Activated naive CD4-positive, alpha-beta T cell treated with anti-CD3 and anti-CD28 coated beads, Interleukin-2, amount 10 ng/mL, durations not matched to agents 7 days and 5 days (primary cell): ENCODE data around the gene BTBD6.
"Not testable (repeated sequence)": the region's sequence is repeated elsewhere in the genome, so short reads cannot be mapped to it uniquely, and the experiment has no call there.

ENCODE experiments used
- CTCF ChIA-PET: fragments of 350-600 bp; sonication (Branson Sonifier 250); formaldehyde crosslinking; loops from one replicate; lab custom pipeline; 2021; ENCODE audit warnings: antibody characterized with exemption; lab: Charles Lee
- DNase-seq: peaks from one replicate; pipeline ENCODE4 v3.0.0-alpha.2; 2020
- H3K27ac Mint-ChIP-seq: one replicate; pipeline ENCODE4 v1.8.0; 2021; ENCODE audit warnings: mild to moderate bottlenecking, moderate library complexity, mixed read lengths
- H3K27me3 Mint-ChIP-seq: one replicate; pipeline ENCODE4 v1.8.0; 2021; ENCODE audit warnings: mild to moderate bottlenecking, mixed read lengths
- H3K36me3 Mint-ChIP-seq: one replicate; pipeline ENCODE4 v1.8.0; 2021; ENCODE audit warnings: mixed read lengths
- H3K4me1 Mint-ChIP-seq: one replicate; pipeline ENCODE4 v1.8.0; 2021; ENCODE audit warnings: mixed read lengths
- H3K4me3 Mint-ChIP-seq: one replicate; pipeline ENCODE4 v1.8.0; 2021; ENCODE audit warnings: mild to moderate bottlenecking, moderate library complexity, mixed read lengths
- H3K9me3 Mint-ChIP-seq: one replicate; pipeline ENCODE4 v1.8.0; 2021; ENCODE audit warnings: mixed read lengths

The BTBD6 gene

GRCh38 chr14:105256292-105256960, 8.1 kb downstream of the BTBD6 start:
- Mint-ChIP-seq H3K36me3 (peaks cover 10% of the 10 kb centered on the region), H3K4me3 (no peak overlapping the region), H3K9me3 (no peaks in the 10 kb centered on the region), H3K27ac (no peak overlapping the region), H3K27me3 (no peaks in the 10 kb centered on the region), H3K4me1 (peaks cover 17% of the 10 kb centered on the region)
- DNase-seq = no peak
- CTCF ChIA-PET = no interaction called here

- no peak overlapping the region for H3K4me3 Mint-ChIP-seq
- H3K9me3 Mint-ChIP-seq = no peaks in the 10 kb centered on the region
- H3K27ac Mint-ChIP-seq = peak overlapping the region; percentile 77
- peaks cover 4% of the 10 kb centered on the region for H3K36me3 Mint-ChIP-seq
- H3K4me1 Mint-ChIP-seq = peaks cover 14% of the 10 kb centered on the region
- DNase-seq = peak; percentile 71
- CTCF ChIA-PET = no interaction called here
- no peaks in the 10 kb centered on the region for H3K27me3 Mint-ChIP-seq
These were observed 9.1 kb downstream of the BTBD6 start for GRCh38 chr14:105257464-105257863.

- no peaks in the 10 kb centered on the region for H3K9me3 Mint-ChIP-seq
- no peak overlapping the region for H3K4me3 Mint-ChIP-seq
- H3K36me3 Mint-ChIP-seq = peaks cover 2% of the 10 kb centered on the region
- DNase-seq = no peak
- CTCF ChIA-PET = no interaction called here
- H3K27me3 Mint-ChIP-seq = no peaks in the 10 kb centered on the region
- H3K4me1 Mint-ChIP-seq = peaks cover 14% of the 10 kb centered on the region
- no peak overlapping the region for H3K27ac Mint-ChIP-seq
These were observed 10.5 kb downstream of the BTBD6 start for GRCh38 chr14:105258846-105259245.

- H3K27me3 Mint-ChIP-seq = no peaks in the 10 kb centered on the region
- DNase-seq = no peak
- CTCF ChIA-PET = interaction anchor here (1.0 kb wide), 1 partner anchor 10 kb away, joined by 3 read pairs; no protein-coding TSS in a partner anchor
- H3K4me3 Mint-ChIP-seq = no peak overlapping the region
- peaks cover 3% of the 10 kb centered on the region for H3K36me3 Mint-ChIP-seq
- no peak overlapping the region for H3K27ac Mint-ChIP-seq
- peaks cover 14% of the 10 kb centered on the region for H3K4me1 Mint-ChIP-seq
- H3K9me3 Mint-ChIP-seq = no peaks in the 10 kb centered on the region
These were observed 12.6 kb downstream of the BTBD6 start for GRCh38 chr14:105260959-105261358.

- no peaks in the 10 kb centered on the region for H3K27me3 Mint-ChIP-seq
- peaks cover 12% of the 10 kb centered on the region for H3K4me1 Mint-ChIP-seq
- DNase-seq = no peak
- peaks cover 3% of the 10 kb centered on the region for H3K36me3 Mint-ChIP-seq
- H3K9me3 Mint-ChIP-seq = no peaks in the 10 kb centered on the region
- CTCF ChIA-PET = no interaction called here
- no peak overlapping the region for H3K27ac Mint-ChIP-seq
- no peak overlapping the region for H3K4me3 Mint-ChIP-seq
These were observed 13.4 kb downstream of the BTBD6 start for GRCh38 chr14:105261781-105262180.

GRCh38 chr14:105267820-105268548, 19.7 kb downstream of the BTBD6 start:
- H3K27me3 Mint-ChIP-seq = no peaks in the 10 kb centered on the region
- CTCF ChIA-PET = interaction anchor here (1.0 kb wide), 1 partner anchor 15 kb away, joined by 3 read pairs; no protein-coding TSS in a partner anchor
- H3K4me1 Mint-ChIP-seq = no peaks in the 10 kb centered on the region
- no peak overlapping the region for H3K4me3 Mint-ChIP-seq
- DNase-seq = no peak
- peaks cover 1% of the 10 kb centered on the region for H3K36me3 Mint-ChIP-seq
- H3K9me3 Mint-ChIP-seq = no peaks in the 10 kb centered on the region
- no peak overlapping the region for H3K27ac Mint-ChIP-seq

GRCh38 chr14:105268736-105269354, 20.5 kb downstream of the BTBD6 start:
- CTCF ChIA-PET = no interaction called here
- no peak overlapping the region for H3K27ac Mint-ChIP-seq

GRCh38 chr14:105269405-105269804, 21.1 kb downstream of the BTBD6 start:
- Mint-ChIP-seq H3K27me3 (no peaks in the 10 kb centered on the region), H3K9me3 (no peaks in the 10 kb centered on the region), H3K4me1 (no peaks in the 10 kb centered on the region), H3K27ac (no peak overlapping the region), H3K36me3 (peaks cover 1% of the 10 kb centered on the region), H3K4me3 (no peak overlapping the region)
- CTCF ChIA-PET = no interaction called here
- no peak for DNase-seq

More at GRCh38 chr14:105268736-105269354, 20.5 kb downstream of the BTBD6 start:
- Mint-ChIP-seq H3K4me3 (no peak overlapping the region), H3K9me3 (no peaks in the 10 kb centered on the region), H3K27me3 (no peaks in the 10 kb centered on the region), H3K4me1 (no peaks in the 10 kb centered on the region), H3K36me3 (peaks cover 1% of the 10 kb centered on the region)
- DNase-seq = no peak

GRCh38 chr14:105271224-105271890, 23.0 kb downstream of the BTBD6 start:
- no peak for DNase-seq
- Mint-ChIP-seq H3K27ac (no peak overlapping the region), H3K36me3 (no peaks in the 10 kb centered on the region), H3K27me3 (no peaks in the 10 kb centered on the region), H3K4me1 (no peaks in the 10 kb centered on the region), H3K9me3 (no peaks in the 10 kb centered on the region), H3K4me3 (no peak overlapping the region)
- CTCF ChIA-PET = interaction anchor here (0.9 to 1.1 kb wide), 2 partner anchors 11 to 24 kb away, joined by 3 read pairs; partner anchors contain the start of gene BTBD6

- no peak for DNase-seq
- CTCF ChIA-PET = no interaction called here
- Mint-ChIP-seq H3K27ac (no peak overlapping the region), H3K9me3 (no peaks in the 10 kb centered on the region), H3K4me3 (no peak overlapping the region), H3K4me1 (no peaks in the 10 kb centered on the region), H3K36me3 (no peaks in the 10 kb centered on the region), H3K27me3 (no peaks in the 10 kb centered on the region)
These were observed 24.3 kb downstream of the BTBD6 start for GRCh38 chr14:105272623-105273022.

- H3K27me3 Mint-ChIP-seq = no peaks in the 10 kb centered on the region
- CTCF ChIA-PET = no interaction called here
- H3K9me3 Mint-ChIP-seq = no peaks in the 10 kb centered on the region
- H3K27ac Mint-ChIP-seq = no peak overlapping the region
- no peak for DNase-seq
- H3K4me3 Mint-ChIP-seq = no peak overlapping the region
- no peaks in the 10 kb centered on the region for H3K36me3 Mint-ChIP-seq
- H3K4me1 Mint-ChIP-seq = no peaks in the 10 kb centered on the region
These were observed 24.7 kb downstream of the BTBD6 start for GRCh38 chr14:105273062-105273461.

GRCh38 chr14:105274637-105275036, 26.3 kb downstream of the BTBD6 start:
- no peak overlapping the region for H3K4me3 Mint-ChIP-seq
- peaks cover 4% of the 10 kb centered on the region for H3K4me1 Mint-ChIP-seq
- no peaks in the 10 kb centered on the region for H3K9me3 Mint-ChIP-seq
- CTCF ChIA-PET = no interaction called here
- DNase-seq = no peak
- no peak overlapping the region for H3K27ac Mint-ChIP-seq
- H3K36me3 Mint-ChIP-seq = no peaks in the 10 kb centered on the region
- H3K27me3 Mint-ChIP-seq = no peaks in the 10 kb centered on the region

GRCh38 chr14:105275267-105275946, 27.1 kb downstream of the BTBD6 start:
- Mint-ChIP-seq H3K27me3 (no peaks in the 10 kb centered on the region), H3K9me3 (no peaks in the 10 kb centered on the region), H3K4me3 (no peak overlapping the region), H3K36me3 (no peaks in the 10 kb centered on the region), H3K4me1 (peaks cover 6% of the 10 kb centered on the region), H3K27ac (no peak overlapping the region)
- no peak for DNase-seq
- CTCF ChIA-PET = no interaction called here

- H3K4me1 Mint-ChIP-seq = peaks cover 15% of the 10 kb centered on the region
- H3K9me3 Mint-ChIP-seq, H3K36me3 Mint-ChIP-seq, DNase-seq, H3K27me3 Mint-ChIP-seq, H3K4me3 Mint-ChIP-seq, H3K27ac Mint-ChIP-seq: not testable (repeated sequence)
- CTCF ChIA-PET = interaction anchor here (1.3 kb wide), 1 partner anchor 108 kb away, joined by 3 read pairs; no protein-coding TSS in a partner anchor
These were observed 29.1 kb downstream of the BTBD6 start for GRCh38 chr14:105277448-105277847.
